ENCODE measurements around the gene PYCARD. TPM values are rescaled to one million over a fixed set of nuclear protein-coding genes. Genes with fewer than 3 reads are reported as not detected.

The PYCARD gene
- total RNA-seq, 1 experiment from 2014 or later, result 37.5 TPM

- Histone ChIP-seq H3K79me1 (ENCODE audit: insufficient read depth, low read depth, low read length, poor library complexity, severe bottlenecking) (no peaks in the 10 kb centered on the region), H3K23me2 (ENCODE audit: insufficient read length, low read depth, low read length, poor library complexity, severe bottlenecking) (no peaks in the 10 kb centered on the region), H2BK12ac (ENCODE audit: insufficient read length, low read depth, low read length) (no peak overlapping the region), H3K9ac (ENCODE audit: extremely low read depth, insufficient read length, low read length) (no peak overlapping the region), H2AFZ (ENCODE audit: low read length) (no peak overlapping the region), H4K5ac (ENCODE audit: insufficient read length, low read depth, low read length) (no peak overlapping the region), H3K4me1 (ENCODE audit: insufficient read depth, low read length) (peaks cover 4% of the 10 kb centered on the region; the same call in 1 of the 2 replicates), H4K20me1 (ENCODE audit: control insufficient read depth, insufficient read depth, insufficient read length) (no peaks in the 10 kb centered on the region), H3K14ac (ENCODE audit: insufficient read depth, low read length) (no peak overlapping the region), H3K56ac (ENCODE audit: insufficient read length, low read depth, low read length) (no peak overlapping the region), H3K9me3 (ENCODE audit: control insufficient read depth, low read depth, low read length) (no peaks in the 10 kb centered on the region), H2BK120ac (ENCODE audit: low read depth, low read length, poor library complexity, severe bottlenecking) (no peak overlapping the region), H2BK15ac (ENCODE audit: low read depth, low read length) (no peak overlapping the region), H3K18ac (ENCODE audit: insufficient read length, low read depth, low read length) (no peak overlapping the region), H2BK5ac (ENCODE audit: insufficient read length, low read length) (no peak overlapping the region), H2AK5ac (ENCODE audit: insufficient read length, low read length) (no peak overlapping the region), H3T11ph (ENCODE audit: low read length) (no peak overlapping the region), H3K27ac (ENCODE audit: insufficient read length, low read depth, low read length) (no peak overlapping the region), H3K27me3 (ENCODE audit: insufficient read depth, low read length) (no peaks in the 10 kb centered on the region), H3K79me2 (ENCODE audit: insufficient read depth, low read length) (no peaks in the 10 kb centered on the region), H2BK20ac (ENCODE audit: low read depth, low read length, poor library complexity, severe bottlenecking) (no peak overlapping the region), H4K8ac (replicated peaks; ENCODE audit: insufficient read length, low read depth, low read length) (no peak overlapping the region), H4K91ac (ENCODE audit: insufficient read length, low read depth, low read length) (no peak overlapping the region), H3K4ac (ENCODE audit: low read depth, low read length) (no peak overlapping the region), H3K23ac (ENCODE audit: insufficient read length, low read depth, low read length) (no peak overlapping the region), H3K4me2 (ENCODE audit: insufficient read depth, insufficient read length, low read length) (no peak overlapping the region)
- Mint-ChIP-seq H3K9me3 (no peaks in the 10 kb centered on the region), H3K27me3 (ENCODE audit: low read depth) (no peaks in the 10 kb centered on the region), H3K4me1 (peaks cover 21 to 28% of the 10 kb centered on the region in 2 experiments), H3K4me3 (no peak overlapping the region), H3K27ac (no peak overlapping the region), H3K36me3 (ENCODE audit: insufficient read depth in 1 of 3, low read depth in 3 of 3) (no peaks in the 10 kb centered on the region)
- TF ChIP-seq CTCF (conservative IDR thresholded peaks at IDR 0.05), result no peak
- no CpG with 5 or more reads among the region's 5 CpGs for WGBS (ENCODE audit: extremely low coverage, insufficient read length, low lambda C conversion rate)
- DNase-seq, result no peak
Observed at GRCh38 chr16:31251435-31251834, 48.9 kb upstream of the PYCARD start.

All from H9 (cell line).